Loucy (cell line): ENCODE data around the gene CNDP2.

ENCODE experiments used
- H2AFZ ChIP-seq: fragments of 200-600 bp; sonication (generic); 2 replicates; pipeline ENCODE4 v1.6.0; 2016; ENCODE audit warnings: antibody characterized with exemption, mild to moderate bottlenecking, low read length, moderate library complexity
- H3F3A ChIP-seq: fragments of 200-600 bp; 2 replicates; pipeline ENCODE4 v1.6.0; 2016; ENCODE audit warnings: antibody characterized with exemption, low read depth, mild to moderate bottlenecking
- H3K27me3 ChIP-seq: fragments of 200-600 bp; sonication (generic); 2 replicates; pipeline ENCODE4 v1.6.1; 2014; ENCODE audit warnings: low read length, mild to moderate bottlenecking; ENCODE audit not compliant: insufficient read depth, poor library complexity, severe bottlenecking
- H3K36me3 ChIP-seq: fragments of 200-600 bp; sonication (generic); 2 replicates; pipeline ENCODE4 v1.6.1; 2016; ENCODE audit warnings: low read length; ENCODE audit not compliant: insufficient read depth
- H3K4me1 ChIP-seq: fragments of 200-600 bp; sonication (generic); 2 replicates; pipeline ENCODE4 v1.5.1; 2014; ENCODE audit warnings: low read length, mild to moderate bottlenecking; ENCODE audit not compliant: insufficient read depth, poor library complexity, severe bottlenecking
- H3K4me2 ChIP-seq: fragments of 200-600 bp; sonication (generic); 2 replicates; pipeline ENCODE4 v1.6.0; 2014; ENCODE audit warnings: antibody characterized with exemption, low read length, low read depth, mild to moderate bottlenecking; ENCODE audit not compliant: poor library complexity, severe bottlenecking
- H3K4me3 ChIP-seq: fragments of 200-600 bp; sonication (generic); 2 replicates; pipeline ENCODE4 v1.5.1; 2014; ENCODE audit warnings: low read length, mild to moderate bottlenecking, mixed read lengths; ENCODE audit not compliant: poor library complexity, severe bottlenecking
- H3K79me2 ChIP-seq: fragments of 200-600 bp; sonication (generic); 2 replicates; pipeline ENCODE4 v1.6.1; 2014; ENCODE audit warnings: low read length; ENCODE audit not compliant: insufficient read depth
- H3K9ac ChIP-seq: fragments of 200-600 bp; sonication (generic); 2 replicates; pipeline ENCODE4 v1.6.0; 2014; ENCODE audit warnings: mild to moderate bottlenecking, low read depth, low read length, moderate library complexity; ENCODE audit not compliant: poor library complexity, severe bottlenecking
- H3K9me2 ChIP-seq: fragments of 200-600 bp; sonication (generic); replicated peaks from 2 replicates; pipeline ENCODE4 v1.6.1; 2016; ENCODE audit warnings: low read depth, low read length, mixed read lengths
- H3K9me3 ChIP-seq: fragments of 200-600 bp; sonication (generic); 2 replicates; pipeline ENCODE4 v1.6.1; 2014; ENCODE audit warnings: mild to moderate bottlenecking, antibody characterized with exemption, low read length, low read depth; ENCODE audit not compliant: insufficient read depth
- H4K20me1 ChIP-seq: fragments of 200-600 bp; sonication (generic); 2 replicates; pipeline ENCODE4 v1.6.0; 2014; ENCODE audit warnings: antibody characterized with exemption, low read length, mild to moderate bottlenecking; ENCODE audit not compliant: insufficient read depth, poor library complexity, severe bottlenecking
- EZH2phosphoT487 ChIP-seq: fragments of 200-600 bp; IDR thresholded peaks from 2 replicates; pipeline ENCODE4 v1.6.1; 2018; ENCODE audit warnings: antibody characterized with exemption, mild to moderate bottlenecking, moderate library complexity, borderline replicate concordance
- TF ChIP-seq, protein P1 (sequence below): fragments of 200-600 bp; sonication (generic); conservative IDR thresholded peaks from 2 replicates; pipeline ENCODE4 v1.5.1; 2014; ENCODE audit warnings: mild to moderate bottlenecking, antibody characterized with exemption, low read length

The CNDP2 gene

DNA sequence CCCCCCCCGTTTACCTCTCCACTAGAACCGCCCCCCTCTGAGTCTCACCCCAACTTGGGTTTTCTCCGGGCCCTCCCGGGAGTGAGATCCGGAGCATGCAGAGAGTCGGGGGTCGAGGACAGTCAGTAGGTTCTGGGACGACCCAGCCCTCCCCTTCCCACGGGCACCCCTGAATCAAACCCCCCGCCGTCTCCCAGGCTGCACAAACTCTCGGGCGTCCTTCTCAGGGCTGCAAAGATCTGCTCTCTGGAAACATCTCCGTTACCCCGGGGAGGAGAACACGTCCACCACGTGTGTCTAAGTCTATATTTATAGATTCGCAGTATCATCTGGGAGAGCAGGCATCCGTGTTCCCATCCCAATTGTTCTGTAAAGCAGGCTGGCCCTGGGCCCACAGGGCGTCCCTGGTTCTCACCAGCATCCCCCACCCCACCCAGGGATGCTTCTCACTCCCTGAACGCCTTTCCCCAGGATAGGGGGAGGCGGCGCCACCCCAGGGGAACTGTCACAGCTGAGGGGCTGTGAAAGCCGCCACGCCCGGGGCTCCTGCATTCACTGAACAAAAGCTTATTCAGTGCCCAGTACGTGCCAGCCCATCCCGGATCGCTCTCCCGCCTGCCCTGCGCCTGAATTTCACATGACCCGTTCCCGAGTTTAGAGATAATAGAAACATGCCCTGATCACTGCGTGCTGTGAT lies 38.3 kb upstream of the CNDP2 start:
- H2AFZ ChIP-seq, result no peak overlapping the region
- H3K4me2 ChIP-seq, result no peak overlapping the region
- H3K27me3 ChIP-seq, result no peaks in the 10 kb centered on the region

DNA sequence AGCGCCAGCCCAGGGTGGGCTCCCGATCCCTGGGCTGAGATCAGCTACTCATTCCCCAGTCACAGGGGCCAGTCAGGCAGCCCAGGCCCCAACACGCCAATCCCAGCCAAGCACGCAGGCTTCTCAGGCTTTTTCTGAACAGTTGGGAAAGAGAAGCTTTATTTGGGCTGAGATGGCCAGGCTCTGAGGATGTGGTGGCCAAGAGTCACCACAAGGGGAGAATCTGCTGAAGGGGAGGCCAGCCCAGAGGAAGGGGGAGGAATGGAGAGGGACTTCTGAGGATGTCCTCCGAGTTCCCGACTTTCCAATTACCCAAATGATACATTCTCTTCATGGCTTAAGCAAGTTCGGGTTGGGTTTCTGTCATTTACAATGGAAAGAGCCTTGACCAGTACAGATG lies 36.3 kb upstream of the CNDP2 start:
- Histone ChIP-seq H3K9ac (no peak overlapping the region), H3F3A (no peaks in the 10 kb centered on the region), H3K9me2 (no peaks in the 10 kb centered on the region), H3K79me2 (no peaks in the 10 kb centered on the region), H3K36me3 (no peaks in the 10 kb centered on the region), H4K20me1 (no peaks in the 10 kb centered on the region), H3K27me3 (no peaks in the 10 kb centered on the region), H3K9me3 (no peaks in the 10 kb centered on the region), H2AFZ (no peak overlapping the region), H3K4me2 (no peak overlapping the region), H3K4me3 (no peak overlapping the region), H3K4me1 (no peaks in the 10 kb centered on the region)
- TF ChIP-seq EZH2phosphoT487, result no peak
- TF ChIP-seq, protein P1, sequence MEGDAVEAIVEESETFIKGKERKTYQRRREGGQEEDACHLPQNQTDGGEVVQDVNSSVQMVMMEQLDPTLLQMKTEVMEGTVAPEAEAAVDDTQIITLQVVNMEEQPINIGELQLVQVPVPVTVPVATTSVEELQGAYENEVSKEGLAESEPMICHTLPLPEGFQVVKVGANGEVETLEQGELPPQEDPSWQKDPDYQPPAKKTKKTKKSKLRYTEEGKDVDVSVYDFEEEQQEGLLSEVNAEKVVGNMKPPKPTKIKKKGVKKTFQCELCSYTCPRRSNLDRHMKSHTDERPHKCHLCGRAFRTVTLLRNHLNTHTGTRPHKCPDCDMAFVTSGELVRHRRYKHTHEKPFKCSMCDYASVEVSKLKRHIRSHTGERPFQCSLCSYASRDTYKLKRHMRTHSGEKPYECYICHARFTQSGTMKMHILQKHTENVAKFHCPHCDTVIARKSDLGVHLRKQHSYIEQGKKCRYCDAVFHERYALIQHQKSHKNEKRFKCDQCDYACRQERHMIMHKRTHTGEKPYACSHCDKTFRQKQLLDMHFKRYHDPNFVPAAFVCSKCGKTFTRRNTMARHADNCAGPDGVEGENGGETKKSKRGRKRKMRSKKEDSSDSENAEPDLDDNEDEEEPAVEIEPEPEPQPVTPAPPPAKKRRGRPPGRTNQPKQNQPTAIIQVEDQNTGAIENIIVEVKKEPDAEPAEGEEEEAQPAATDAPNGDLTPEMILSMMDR, result peak; percentile 26

More for the DNA sequence above, 38.3 kb upstream of the CNDP2 start:
- H3K9me2 ChIP-seq, result no peaks in the 10 kb centered on the region
- no peaks in the 10 kb centered on the region for H3K79me2 ChIP-seq
- no peaks in the 10 kb centered on the region for H3K36me3 ChIP-seq
- no peaks in the 10 kb centered on the region for H3K9me3 ChIP-seq
- H3K4me1 ChIP-seq, result no peaks in the 10 kb centered on the region
- no peaks in the 10 kb centered on the region for H3F3A ChIP-seq
- TF ChIP-seq EZH2phosphoT487, result no peak
- TF ChIP-seq, protein P1, result no peak
- H3K9ac ChIP-seq, result no peak overlapping the region
- no peaks in the 10 kb centered on the region for H4K20me1 ChIP-seq
- no peak overlapping the region for H3K4me3 ChIP-seq

DNA sequence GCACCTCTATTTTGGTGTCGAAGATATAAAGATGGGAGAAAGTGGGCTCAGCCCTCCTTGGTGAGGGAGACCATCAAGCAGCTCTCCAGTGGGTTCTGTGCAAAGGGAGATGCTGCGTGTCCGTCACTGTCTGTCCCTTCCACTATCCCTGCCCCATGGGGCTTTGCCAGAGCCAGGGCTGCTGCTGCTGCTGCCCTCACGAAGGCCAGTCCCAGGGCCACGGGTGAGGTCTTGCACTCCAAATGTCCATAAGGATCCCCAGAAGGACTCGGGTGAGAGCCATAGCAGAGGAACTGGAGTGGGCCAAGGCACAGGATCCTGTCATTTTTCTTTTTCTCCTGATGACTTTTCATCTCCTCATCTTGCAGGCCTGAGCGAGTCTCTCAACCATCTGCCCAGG lies 35.3 kb upstream of the CNDP2 start:
- Histone ChIP-seq H3K4me1 (no peaks in the 10 kb centered on the region), H3K4me3 (no peak overlapping the region), H4K20me1 (no peaks in the 10 kb centered on the region), H3F3A (no peaks in the 10 kb centered on the region), H3K4me2 (no peak overlapping the region), H3K9ac (no peak overlapping the region), H2AFZ (no peak overlapping the region), H3K9me3 (no peaks in the 10 kb centered on the region), H3K27me3 (no peaks in the 10 kb centered on the region), H3K79me2 (no peaks in the 10 kb centered on the region), H3K36me3 (no peaks in the 10 kb centered on the region), H3K9me2 (no peaks in the 10 kb centered on the region)
- no peak for TF ChIP-seq EZH2phosphoT487

DNA sequence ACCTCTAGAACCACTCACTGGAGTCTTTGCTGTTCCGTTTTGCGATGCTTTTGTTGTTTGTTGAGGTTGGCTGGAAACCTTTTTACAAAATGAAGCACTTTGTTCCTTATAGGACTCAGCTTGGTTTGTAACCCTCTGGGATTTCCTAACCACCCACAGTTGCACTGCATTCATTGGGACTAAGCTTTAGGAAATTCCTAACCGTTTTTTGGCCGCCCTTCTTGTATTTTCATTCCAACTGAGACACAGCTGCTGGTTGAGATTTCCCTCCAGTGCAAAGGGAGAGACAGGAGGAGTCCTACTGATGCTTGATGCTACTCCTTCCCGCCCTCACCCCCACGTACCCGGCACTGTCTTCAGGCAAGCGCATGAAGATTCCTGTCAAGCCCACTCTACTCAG lies 32.9 kb upstream of the CNDP2 start:
- TF ChIP-seq, protein P1, result no peak
- no peak for TF ChIP-seq EZH2phosphoT487
- H3F3A ChIP-seq, result no peaks in the 10 kb centered on the region
- H3K4me3 ChIP-seq, result no peak overlapping the region
- H3K9ac ChIP-seq, result no peak overlapping the region
- H3K9me2 ChIP-seq, result no peaks in the 10 kb centered on the region
- H3K4me2 ChIP-seq, result no peak overlapping the region
- H3K79me2 ChIP-seq, result no peaks in the 10 kb centered on the region
- no peaks in the 10 kb centered on the region for H3K9me3 ChIP-seq
- H3K4me1 ChIP-seq, result no peaks in the 10 kb centered on the region
- no peaks in the 10 kb centered on the region for H3K36me3 ChIP-seq
- no peak overlapping the region for H2AFZ ChIP-seq
- no peaks in the 10 kb centered on the region for H4K20me1 ChIP-seq
- H3K27me3 ChIP-seq, result no peaks in the 10 kb centered on the region
